Mesenchymal stem cell (in vitro differentiated cells and primary cell): ENCODE data around the gene LEFTY1.
A peak's percentile ranks its signal among the peaks of the same experiment; 100 is the strongest.

ENCODE experiments used
- DNase-seq: peaks from one replicate; pipeline ENCODE4 v3.0.0-alpha.2; 2013
- H2AFZ ChIP-seq: one replicate; pipeline ENCODE4 v1.6.1; 2013; ENCODE audit warnings: low read depth, mild to moderate bottlenecking, control low read depth, inconsistent platforms, low read length, moderate library complexity
- H2AK5ac ChIP-seq: 2 replicates; pipeline ENCODE4 v1.6.1; 2013; ENCODE audit warnings: low read length, moderate library complexity, mild to moderate bottlenecking, inconsistent platforms; ENCODE audit not compliant: severe bottlenecking
- H2BK120ac ChIP-seq: one replicate; pipeline ENCODE4 v1.6.1; 2013; ENCODE audit warnings: low read depth, mild to moderate bottlenecking, inconsistent platforms, low read length, moderate library complexity
- H2BK12ac ChIP-seq, 2 experiments: one replicate each; pipeline ENCODE4 v1.6.1; 2013; ENCODE audit warnings: inconsistent platforms in 2 of 2, low read length in 2 of 2, mild to moderate bottlenecking in 2 of 2, moderate library complexity in 2 of 2, control low read depth in 1 of 2
- H2BK15ac ChIP-seq: one replicate; pipeline ENCODE4 v1.6.1; 2013; ENCODE audit warnings: mild to moderate bottlenecking, low read depth, inconsistent platforms; ENCODE audit not compliant: poor library complexity, severe bottlenecking
- H2BK5ac ChIP-seq: 2 replicates; pipeline ENCODE4 v1.6.1; 2013; ENCODE audit warnings: low read depth, mild to moderate bottlenecking, low read length, control low read depth, inconsistent platforms; ENCODE audit not compliant: poor library complexity, severe bottlenecking
- H3K14ac ChIP-seq, 2 experiments: one replicate each; pipeline ENCODE4 v1.6.1; 2013; ENCODE audit warnings: inconsistent platforms in 2 of 2, low read length in 2 of 2, control low read depth in 1 of 2, mild to moderate bottlenecking in 1 of 2, moderate library complexity in 1 of 2
- H3K18ac ChIP-seq, 2 experiments: one replicate each; pipeline ENCODE4 v1.6.1; 2013; ENCODE audit warnings: inconsistent platforms in 2 of 2, low read length in 2 of 2, control low read depth in 1 of 2, low read depth in 1 of 2, mild to moderate bottlenecking in 1 of 2
- H3K23ac ChIP-seq, 2 experiments: one replicate each; pipeline ENCODE4 v1.6.1; 2013; ENCODE audit warnings: inconsistent platforms in 2 of 2, low read length in 2 of 2, mild to moderate bottlenecking in 2 of 2, moderate library complexity in 2 of 2, control low read depth in 1 of 2
- H3K27ac ChIP-seq: 2 replicates; pipeline ENCODE4 v1.5.1; 2013; ENCODE audit warnings: mild to moderate bottlenecking, moderate library complexity, low read length, control low read depth, inconsistent platforms; ENCODE audit not compliant: poor library complexity, severe bottlenecking
- H3K27me3 ChIP-seq, 2 experiments: 2 replicates each; pipeline versions ENCODE4 v1.6.1 to v1.7.0; 2013; ENCODE audit warnings: low read length in 2 of 2, mild to moderate bottlenecking in 2 of 2, moderate library complexity in 2 of 2, control low read depth in 1 of 2, inconsistent platforms in 1 of 2; ENCODE audit not compliant: control insufficient read depth in 1 of 2, insufficient read depth in 1 of 2
- H3K36me3 ChIP-seq, 2 experiments: 2 replicates each; pipeline versions ENCODE4 v1.6.1 to v1.7.0; 2013; ENCODE audit warnings: low read length in 2 of 2, control low read depth in 1 of 2, inconsistent platforms in 1 of 2, low read depth in 1 of 2, mild to moderate bottlenecking in 1 of 2; ENCODE audit not compliant: insufficient read depth in 2 of 2, control insufficient read depth in 1 of 2
- H3K4ac ChIP-seq, 2 experiments: one replicate each; pipeline ENCODE4 v1.6.1; 2013; ENCODE audit warnings: inconsistent platforms in 2 of 2, low read length in 2 of 2, mild to moderate bottlenecking in 2 of 2, moderate library complexity in 2 of 2, control low read depth in 1 of 2, low read depth in 1 of 2
- H3K4me1 ChIP-seq: 2 replicates; pipeline ENCODE4 v1.6.1; 2013; ENCODE audit warnings: low read depth, low read length, control low read depth; ENCODE audit not compliant: control insufficient read depth, insufficient read depth
- H3K4me2 ChIP-seq: 2 replicates; pipeline ENCODE4 v1.6.1; 2013; ENCODE audit warnings: low read length, mild to moderate bottlenecking, inconsistent platforms; ENCODE audit not compliant: poor library complexity, severe bottlenecking
- H3K4me3 ChIP-seq, 2 experiments: 2 replicates each; pipeline versions ENCODE4 v1.5.1 to v1.7.0; 2013; ENCODE audit warnings: low read length in 2 of 2, mild to moderate bottlenecking in 2 of 2, control low read depth in 1 of 2, low read depth in 1 of 2; ENCODE audit not compliant: insufficient read depth in 1 of 2
- H3K79me1 ChIP-seq: replicated peaks from 2 replicates; pipeline ENCODE4 v1.6.1; 2013; ENCODE audit warnings: mild to moderate bottlenecking, control low read depth, low read length, inconsistent platforms; ENCODE audit not compliant: poor library complexity, severe bottlenecking
- H3K9ac ChIP-seq: 2 replicates; pipeline ENCODE4 v1.7.0; 2013; ENCODE audit warnings: mild to moderate bottlenecking, low read length, moderate library complexity
- H3K9me3 ChIP-seq: 2 replicates; pipeline ENCODE4 v1.7.0; 2013; ENCODE audit warnings: mild to moderate bottlenecking, low read length; ENCODE audit not compliant: control insufficient read depth
- H4K8ac ChIP-seq: one replicate; pipeline ENCODE4 v1.6.1; 2013; ENCODE audit warnings: inconsistent platforms, mild to moderate bottlenecking, low read length, moderate library complexity
- H4K91ac ChIP-seq: one replicate; pipeline ENCODE4 v1.6.1; 2013; ENCODE audit warnings: mild to moderate bottlenecking, low read length, inconsistent platforms
- WGBS: methylation state at CpG from one replicate; pipeline ENCODE4 v1.1.7; 2013; ENCODE audit warnings: mixed read lengths; 5-methylcytosine and 5-hydroxymethylcytosine counted together

Gene LEFTY1

GRCh38 chr1:225860107-225860506 is 28.8 kb downstream of the LEFTY1 start:
- H2BK120ac ChIP-seq, result no peak overlapping the region
- 96% methylated on average over 5 of the region's 5 CpGs for WGBS
- no peak overlapping the region for H3K23ac ChIP-seq
- H2AFZ ChIP-seq, result no peak overlapping the region
- no peak overlapping the region for H2BK5ac ChIP-seq
- no peak overlapping the region for H3K14ac ChIP-seq
- H3K18ac ChIP-seq, result no peak overlapping the region
- no peak overlapping the region for H2BK15ac ChIP-seq
- no peak overlapping the region for H4K8ac ChIP-seq
- no peak overlapping the region for H2BK12ac ChIP-seq
- no peak overlapping the region for H3K4me3 ChIP-seq
- no peaks in the 10 kb centered on the region for H3K9me3 ChIP-seq
- H3K27me3 ChIP-seq, result no peaks in the 10 kb centered on the region
- DNase-seq, result no peak
- no peak overlapping the region for H3K27ac ChIP-seq
- peaks cover 7% of the 10 kb centered on the region for H3K4me1 ChIP-seq
- peaks cover 40 to 81% of the 10 kb centered on the region in 2 experiments for H3K36me3 ChIP-seq
- H2AK5ac ChIP-seq, result no peak overlapping the region
- no peaks in the 10 kb centered on the region for H3K79me1 ChIP-seq
- H3K4ac ChIP-seq, result no peak overlapping the region
- H3K4me2 ChIP-seq, result no peak overlapping the region
- no peak overlapping the region for H3K9ac ChIP-seq
- no peak overlapping the region for H4K91ac ChIP-seq

GRCh38 chr1:225859151-225859550 is 29.8 kb downstream of the LEFTY1 start:
- no peak overlapping the region for H3K14ac ChIP-seq
- H4K8ac ChIP-seq, result no peak overlapping the region
- H2BK120ac ChIP-seq, result no peak overlapping the region
- no peaks in the 10 kb centered on the region for H3K9me3 ChIP-seq
- WGBS, result 98% methylated on average over 5 of the region's 5 CpGs
- peaks cover 42 to 87% of the 10 kb centered on the region in 2 experiments for H3K36me3 ChIP-seq
- no peaks in the 10 kb centered on the region for H3K79me1 ChIP-seq
- H2AK5ac ChIP-seq, result no peak overlapping the region
- H3K18ac ChIP-seq, result no peak overlapping the region
- no peak overlapping the region for H3K23ac ChIP-seq
- no peak overlapping the region for H3K4ac ChIP-seq
- no peak overlapping the region for H3K9ac ChIP-seq
- no peak for DNase-seq
- H3K4me1 ChIP-seq, result peaks cover 3% of the 10 kb centered on the region
- H3K4me2 ChIP-seq, result no peak overlapping the region
- H2BK5ac ChIP-seq, result no peak overlapping the region
- H3K4me3 ChIP-seq, result no peak overlapping the region
- H2BK15ac ChIP-seq, result peak overlapping the region; percentile 3
- H2AFZ ChIP-seq, result no peak overlapping the region
- no peak overlapping the region for H4K91ac ChIP-seq
- H3K27me3 ChIP-seq, result no peaks in the 10 kb centered on the region
- H3K27ac ChIP-seq, result no peak overlapping the region
- no peak overlapping the region for H2BK12ac ChIP-seq

GRCh38 chr1:225857256-225857655 is 31.7 kb downstream of the LEFTY1 start:
- no peak overlapping the region for H2BK5ac ChIP-seq
- no peak overlapping the region for H3K4me3 ChIP-seq
- peaks cover 51 to 90% of the 10 kb centered on the region in 2 experiments for H3K36me3 ChIP-seq
- no peak overlapping the region for H4K91ac ChIP-seq
- H4K8ac ChIP-seq, result no peak overlapping the region
- H3K27me3 ChIP-seq, result no peaks in the 10 kb centered on the region
- H2BK12ac ChIP-seq, result no peak overlapping the region
- no peak overlapping the region for H2AFZ ChIP-seq
- H3K27ac ChIP-seq, result no peak overlapping the region
- no peaks in the 10 kb centered on the region for H3K4me1 ChIP-seq
- H3K9ac ChIP-seq, result no peak overlapping the region
- DNase-seq, result no peak
- WGBS, result 97% methylated on average over 4 of the region's 7 CpGs
- no peak overlapping the region for H3K4ac ChIP-seq
- no peaks in the 10 kb centered on the region for H3K79me1 ChIP-seq
- no peak overlapping the region for H3K14ac ChIP-seq
- H2BK120ac ChIP-seq, result no peak overlapping the region
- H3K9me3 ChIP-seq, result no peaks in the 10 kb centered on the region
- no peak overlapping the region for H3K18ac ChIP-seq
- no peak overlapping the region for H2BK15ac ChIP-seq
- no peak overlapping the region for H3K23ac ChIP-seq
- no peak overlapping the region for H2AK5ac ChIP-seq
- no peak overlapping the region for H3K4me2 ChIP-seq

GRCh38 chr1:225855503-225856300 is 33.2 kb downstream of the LEFTY1 start:
- Histone ChIP-seq H3K9ac (no peak overlapping the region), H3K23ac (no peak overlapping the region), H4K91ac (no peak overlapping the region), H2BK5ac (no peak overlapping the region), H3K4me1 (no peaks in the 10 kb centered on the region), H3K27ac (no peak overlapping the region), H3K4ac (no peak overlapping the region), H2AK5ac (no peak overlapping the region), H3K9me3 (no peaks in the 10 kb centered on the region), H3K4me2 (no peak overlapping the region), H2BK15ac (no peak overlapping the region), H4K8ac (no peak overlapping the region), H2BK120ac (no peak overlapping the region), H3K4me3 (no peak overlapping the region), H3K79me1 (no peaks in the 10 kb centered on the region), H3K18ac (no peak overlapping the region), H3K36me3 (peaks cover 38 to 83% of the 10 kb centered on the region in 2 experiments), H2BK12ac (no peak overlapping the region), H3K14ac (no peak overlapping the region), H2AFZ (no peak overlapping the region), H3K27me3 (no peaks in the 10 kb centered on the region)
- no peak for DNase-seq
- 95% methylated on average over 10 of the region's 10 CpGs for WGBS
